DMS53 treated with DMSO at 0.1 percent for 48 hours (cell line): ENCODE measurements around the gene SOX18.

Experiments
- DNase-seq: peaks from one replicate; lab custom pipeline; 2025; ENCODE audit not compliant: unreplicated experiment; lab: John Stamatoyannopoulos, UW

SOX18 gene

DNA sequence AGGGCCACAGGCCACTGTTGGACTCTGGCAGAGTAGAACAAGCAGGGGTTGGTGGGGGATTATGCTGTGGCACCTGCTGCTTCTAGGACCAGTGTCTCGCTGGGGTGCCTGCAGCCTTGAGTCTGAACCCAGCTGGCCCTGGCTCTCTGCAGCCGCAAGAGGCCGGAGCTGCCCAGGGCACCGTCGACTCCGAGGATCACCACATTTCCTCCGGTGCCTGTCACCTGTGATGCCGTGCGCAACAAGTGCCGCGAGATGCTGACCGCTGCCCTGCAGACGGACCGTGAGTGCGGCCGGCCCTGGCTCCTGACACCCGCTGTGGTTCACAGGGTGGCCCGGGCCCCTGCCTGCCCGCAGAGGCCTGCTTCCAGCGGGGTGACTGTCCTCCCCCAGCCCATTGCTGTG is 19.8 kb upstream of the SOX18 start:
- DNase-seq: no peak

DNA sequence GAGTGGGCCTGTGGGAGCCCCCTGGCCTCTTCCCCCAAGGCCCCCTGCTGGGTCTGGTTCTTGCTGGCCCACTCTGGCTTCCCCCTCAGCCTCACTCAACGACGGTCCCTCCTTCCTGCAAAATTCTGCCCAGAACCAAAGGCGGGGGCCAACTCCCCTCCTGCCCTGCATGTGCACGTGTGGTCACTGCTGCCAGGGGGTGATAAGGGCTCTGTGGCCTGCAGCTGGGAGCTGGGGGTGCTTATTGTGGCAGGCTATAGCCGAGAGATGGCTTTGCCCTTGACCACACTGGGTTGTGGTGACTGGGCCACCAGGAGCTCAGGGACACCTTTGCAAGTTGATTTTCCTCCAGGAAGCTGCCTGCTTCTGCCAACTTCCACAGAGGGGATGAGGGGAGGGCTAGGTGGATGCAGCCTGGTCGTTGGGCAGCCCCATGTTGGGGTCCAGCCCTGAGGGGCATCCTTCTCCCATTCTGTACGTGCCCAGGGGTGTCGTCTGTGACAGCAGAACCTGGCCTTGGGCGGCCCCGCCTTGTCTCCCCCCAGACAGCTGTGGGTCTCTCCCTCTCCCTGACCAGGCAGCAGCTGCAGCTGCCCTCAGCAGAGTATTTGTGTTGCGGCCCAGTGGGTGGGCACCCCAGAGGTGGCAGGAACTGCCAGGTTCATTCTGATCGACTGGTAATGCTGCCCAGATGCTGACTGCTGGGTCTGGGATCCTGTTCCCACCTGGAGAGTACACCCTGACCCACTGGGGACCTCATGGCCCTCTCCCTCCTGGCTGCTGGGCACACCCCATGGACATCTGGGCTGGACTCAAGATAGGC is 19.2 kb upstream of the SOX18 start:
- DNase-seq: no peak

DNA sequence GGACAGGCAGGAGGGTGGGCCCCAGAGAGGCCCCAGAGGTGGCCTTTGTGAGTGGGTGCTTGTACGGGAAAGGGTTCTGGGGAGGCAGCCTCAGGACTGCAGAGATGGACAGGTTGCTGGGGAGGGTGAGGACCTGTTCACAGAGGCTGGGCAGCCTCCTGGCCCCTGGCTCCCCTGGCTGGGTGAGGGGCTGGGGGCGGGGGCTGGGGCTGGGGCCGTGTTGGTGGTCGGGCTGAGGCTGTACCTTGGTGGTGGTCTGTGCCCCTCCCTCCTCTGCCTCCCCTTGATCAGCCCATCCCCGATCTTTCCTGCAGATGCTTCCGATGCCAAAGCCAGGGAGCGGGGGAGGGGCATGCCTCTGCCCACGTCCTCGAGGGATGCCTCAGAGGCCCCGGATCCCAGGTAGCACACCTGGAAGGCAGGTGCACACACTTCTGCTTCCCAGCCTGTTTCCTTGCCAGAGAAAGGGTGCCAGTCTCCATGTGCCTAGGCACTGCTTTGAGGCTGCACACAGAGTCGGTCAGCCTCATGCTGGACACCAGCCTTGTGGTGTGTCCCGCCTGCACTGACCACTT is 18.4 kb upstream of the SOX18 start:
- no peak for DNase-seq

DNA sequence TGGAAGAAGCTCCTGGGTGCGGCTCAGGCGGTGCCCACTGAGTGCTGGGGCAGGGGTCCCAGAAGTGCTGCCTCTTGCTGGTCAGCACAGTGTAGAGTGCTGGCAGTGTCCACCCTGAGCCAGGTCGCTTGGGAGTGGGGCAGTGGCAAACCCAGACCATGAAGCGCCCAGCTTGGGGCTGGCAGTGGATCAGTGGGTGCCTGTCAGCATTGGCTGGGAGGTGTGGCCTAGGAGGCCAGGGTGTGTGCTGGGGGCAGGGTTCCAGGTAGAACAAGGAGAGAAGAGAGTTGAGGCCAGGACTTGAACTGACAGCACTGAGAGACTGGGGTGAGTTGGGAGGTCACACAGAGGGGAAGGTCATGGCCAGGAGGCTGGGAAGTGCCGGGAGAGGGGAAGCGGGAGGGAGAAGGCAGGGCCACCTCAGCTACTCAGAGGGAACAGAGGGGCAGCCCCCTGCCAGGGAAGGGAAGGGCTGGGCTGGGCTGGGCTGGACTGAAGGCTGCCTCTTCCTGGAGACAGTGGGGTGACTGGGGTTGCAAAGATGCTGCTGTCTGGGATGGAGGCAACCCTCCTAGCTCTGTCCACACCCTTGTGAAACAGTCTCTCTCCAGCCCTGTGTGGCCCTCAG is 17.7 kb upstream of the SOX18 start:
- no peak for DNase-seq

DNA sequence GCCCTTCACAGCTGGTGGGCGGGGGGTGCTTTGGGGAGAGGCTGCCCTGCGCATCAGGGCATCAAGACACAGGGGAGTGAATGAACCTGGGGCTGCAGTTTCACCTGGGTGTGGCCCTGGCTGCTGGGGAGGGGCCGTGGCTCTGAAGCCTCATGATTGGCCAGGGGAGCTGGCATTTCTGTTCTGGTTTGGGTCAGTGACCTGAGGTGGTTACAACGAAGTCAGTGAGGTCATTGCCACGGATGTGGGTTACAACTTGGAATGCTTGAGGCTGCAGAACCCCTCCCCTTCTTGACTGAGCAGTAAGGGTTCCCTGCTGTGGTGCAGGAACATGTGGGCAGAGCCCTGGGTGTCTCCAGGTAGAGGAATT is 16.5 kb upstream of the SOX18 start:
- no peak for DNase-seq

DNA sequence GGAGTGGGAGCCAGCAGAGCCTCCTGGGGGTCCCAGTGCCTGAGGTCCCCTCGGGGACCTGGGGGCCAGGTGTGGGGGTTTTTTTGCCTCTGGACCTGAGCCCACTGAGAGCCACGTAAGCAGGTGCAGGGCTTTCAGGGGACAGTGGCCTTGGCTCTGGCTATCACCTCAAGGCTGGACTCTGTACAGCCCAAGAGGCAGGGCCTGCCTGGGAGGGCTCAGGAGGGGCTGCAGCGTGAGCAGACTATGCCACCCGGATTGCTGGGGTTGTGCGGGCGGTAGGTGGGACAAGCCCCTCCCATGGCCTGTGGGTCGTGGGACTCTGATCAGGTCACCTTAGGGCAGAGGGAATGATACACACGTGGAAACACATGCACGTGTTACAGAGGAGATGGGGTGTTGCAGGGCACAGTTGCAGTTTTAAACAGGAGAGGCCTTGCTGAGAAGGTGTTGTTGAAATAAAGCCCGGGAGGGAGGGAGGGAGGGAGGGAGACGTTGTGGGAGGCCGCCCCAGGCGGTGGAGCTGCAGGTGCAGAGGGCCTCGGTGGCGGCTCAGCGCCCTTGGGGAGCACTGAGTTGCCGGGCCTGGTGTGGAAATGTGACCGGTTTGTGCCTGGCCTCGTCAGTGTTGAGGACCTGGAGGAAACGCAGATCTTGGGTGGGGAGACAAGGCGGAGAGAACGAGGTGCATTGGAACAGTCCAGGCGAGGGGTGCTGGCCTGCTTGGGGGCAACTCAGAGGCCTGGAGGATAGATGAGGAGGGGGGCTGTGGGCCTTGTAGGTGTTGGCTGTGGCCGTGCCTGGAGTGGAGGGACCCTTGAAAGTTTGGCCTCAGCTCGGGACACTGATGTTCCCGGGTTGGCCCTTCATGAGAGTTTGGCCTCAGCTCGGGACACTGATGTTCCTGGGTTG is 15.9 kb upstream of the SOX18 start:
- no peak for DNase-seq

DNA sequence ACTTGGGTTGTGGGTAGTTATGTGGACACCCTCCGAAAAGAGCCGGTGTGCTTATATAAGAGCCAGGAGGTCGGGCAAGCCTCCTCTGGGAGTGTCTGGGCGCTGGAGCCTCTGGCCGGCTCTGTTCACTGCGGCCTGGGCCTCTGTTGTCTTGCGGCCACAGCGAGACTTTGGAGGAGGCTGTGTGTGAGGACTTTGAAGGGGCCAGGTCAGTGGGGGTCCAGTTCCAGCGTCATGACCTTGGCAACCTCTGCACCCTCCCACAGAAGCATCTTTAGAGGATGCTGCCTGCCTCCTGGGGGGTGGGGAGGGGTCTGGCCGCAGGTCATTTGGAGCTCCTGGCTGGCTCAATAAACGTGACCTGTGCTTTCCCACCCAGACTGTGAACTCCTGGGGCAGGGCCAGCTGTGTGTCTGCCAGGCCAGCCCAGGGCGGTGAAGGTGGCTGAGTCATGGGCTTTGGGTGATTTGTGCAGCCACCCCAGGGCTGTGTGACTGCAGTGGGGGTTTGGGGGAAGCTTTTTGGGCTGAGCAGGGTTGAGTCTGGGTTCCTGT is 14.8 kb upstream of the SOX18 start:
- DNase-seq: no peak

DNA sequence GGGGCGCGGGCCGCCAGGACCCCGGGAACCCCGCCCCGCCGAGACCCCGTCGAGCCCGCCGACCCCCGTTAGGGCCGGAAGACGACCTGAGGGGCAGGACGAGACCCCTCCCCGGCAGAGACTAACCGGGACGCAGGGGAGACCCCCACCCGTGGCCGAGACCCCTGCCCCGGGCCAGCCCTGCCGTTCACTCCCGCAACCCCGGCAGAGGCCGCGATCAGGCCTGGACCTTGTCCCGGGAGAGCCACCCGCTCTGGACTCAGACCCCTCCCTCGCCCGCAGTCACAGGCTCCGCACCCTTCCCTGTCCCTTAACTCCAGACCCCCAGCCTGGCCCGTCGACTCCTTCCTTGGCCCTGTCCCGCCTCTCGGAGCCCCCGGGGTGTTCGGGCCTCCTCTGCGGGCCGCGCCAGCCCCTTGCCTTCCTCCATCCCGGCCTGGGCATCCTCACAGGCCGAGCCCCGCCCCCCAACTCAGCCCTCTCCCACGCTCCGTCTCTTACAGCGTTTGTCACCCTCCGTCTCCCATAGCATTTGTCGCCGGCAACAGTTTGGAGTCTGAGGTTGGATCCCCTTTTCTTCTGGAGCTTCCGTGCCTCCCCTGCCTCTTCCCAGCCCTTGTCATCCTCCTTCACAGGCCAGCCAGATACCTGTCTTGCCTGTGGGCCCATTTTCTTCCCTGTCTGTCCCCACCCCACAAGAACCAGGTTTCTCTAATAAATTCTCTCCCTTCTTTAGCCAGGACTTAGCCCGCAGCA is 14.1 kb upstream of the SOX18 start:
- no peak for DNase-seq

DNA sequence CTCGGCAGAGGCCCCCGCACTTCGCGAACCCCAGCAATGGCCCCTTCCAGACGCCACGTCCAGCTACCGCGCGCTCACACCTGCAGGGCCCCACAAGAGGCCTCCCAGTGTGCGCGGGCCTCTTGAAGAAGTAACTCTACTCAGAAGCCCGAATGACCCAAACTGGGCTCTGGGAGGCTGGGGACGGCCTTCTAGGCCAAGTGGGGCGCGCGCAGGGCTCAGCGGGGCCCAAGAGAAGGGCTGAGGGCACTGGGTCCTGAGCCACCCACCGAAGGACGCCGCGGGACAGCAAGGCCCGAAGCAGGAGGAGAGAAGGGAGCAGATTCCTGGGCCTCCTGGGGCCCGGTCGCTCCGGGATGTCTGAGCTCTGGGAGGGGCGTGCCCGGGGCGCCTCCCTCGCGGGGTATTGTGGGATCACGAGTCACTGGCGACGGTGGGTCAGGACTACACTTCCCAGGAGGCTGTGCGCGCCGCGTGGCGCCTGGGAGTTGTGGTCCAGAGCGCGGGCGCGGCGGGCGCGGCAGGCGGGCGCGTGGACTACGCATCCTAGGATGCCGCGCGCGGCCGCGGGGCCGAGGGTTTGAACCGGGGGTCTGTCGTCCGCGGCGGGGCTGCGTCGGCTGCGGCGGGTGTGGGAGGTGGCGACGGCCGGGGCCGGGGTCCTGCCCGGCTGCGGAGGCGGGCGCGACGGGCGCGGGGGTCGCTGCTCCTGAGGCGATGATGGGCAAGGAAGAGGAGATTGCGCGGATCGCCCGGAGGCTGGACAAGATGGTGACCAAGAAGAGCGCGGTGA is 13.4 kb upstream of the SOX18 start, which contains the start of gene TCEA2:
TCEA2 (plus strand) TSS at position 603 of the 793 bp plus-strand sequence; CDS start at position 718, 115 bp downstream.
- DNase-seq: peak; percentile 82

DNA sequence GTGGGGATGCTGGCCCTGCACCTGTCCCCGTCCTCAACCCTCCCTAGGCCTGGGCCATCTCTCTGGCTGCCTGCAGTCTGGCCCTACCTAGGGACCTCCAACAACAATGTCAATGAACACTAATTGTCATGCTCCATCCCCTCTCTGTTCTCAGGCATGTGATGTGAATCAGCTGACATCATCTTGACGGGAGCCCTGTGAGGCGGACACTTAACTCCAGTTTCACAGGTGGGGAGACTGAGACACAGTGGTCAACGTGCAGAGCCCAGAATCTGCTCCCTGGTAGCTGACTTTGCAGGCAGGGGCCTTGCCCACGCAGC is 12.8 kb upstream of the SOX18 start:
- DNase-seq: no peak

DNA sequence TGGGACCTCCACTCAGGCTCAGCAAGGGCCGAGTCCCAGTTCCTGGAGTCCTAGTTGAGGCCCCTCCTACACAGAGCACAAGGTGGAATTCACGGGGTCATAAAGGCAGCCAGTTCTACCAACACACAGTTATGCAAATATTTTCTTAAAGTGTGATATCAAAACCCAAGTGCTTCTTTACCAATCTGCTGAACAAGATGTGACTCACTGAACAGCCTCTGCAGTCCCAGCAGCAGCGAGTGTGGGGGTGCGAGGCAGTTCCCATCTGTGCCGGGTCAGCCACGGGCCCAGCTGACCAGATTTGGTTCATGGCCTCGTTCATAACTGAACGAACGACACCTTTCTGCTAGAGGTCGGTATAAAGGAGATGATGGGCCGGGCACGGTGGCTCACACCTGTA is 9.1 kb upstream of the SOX18 start:
- no peak for DNase-seq

DNA sequence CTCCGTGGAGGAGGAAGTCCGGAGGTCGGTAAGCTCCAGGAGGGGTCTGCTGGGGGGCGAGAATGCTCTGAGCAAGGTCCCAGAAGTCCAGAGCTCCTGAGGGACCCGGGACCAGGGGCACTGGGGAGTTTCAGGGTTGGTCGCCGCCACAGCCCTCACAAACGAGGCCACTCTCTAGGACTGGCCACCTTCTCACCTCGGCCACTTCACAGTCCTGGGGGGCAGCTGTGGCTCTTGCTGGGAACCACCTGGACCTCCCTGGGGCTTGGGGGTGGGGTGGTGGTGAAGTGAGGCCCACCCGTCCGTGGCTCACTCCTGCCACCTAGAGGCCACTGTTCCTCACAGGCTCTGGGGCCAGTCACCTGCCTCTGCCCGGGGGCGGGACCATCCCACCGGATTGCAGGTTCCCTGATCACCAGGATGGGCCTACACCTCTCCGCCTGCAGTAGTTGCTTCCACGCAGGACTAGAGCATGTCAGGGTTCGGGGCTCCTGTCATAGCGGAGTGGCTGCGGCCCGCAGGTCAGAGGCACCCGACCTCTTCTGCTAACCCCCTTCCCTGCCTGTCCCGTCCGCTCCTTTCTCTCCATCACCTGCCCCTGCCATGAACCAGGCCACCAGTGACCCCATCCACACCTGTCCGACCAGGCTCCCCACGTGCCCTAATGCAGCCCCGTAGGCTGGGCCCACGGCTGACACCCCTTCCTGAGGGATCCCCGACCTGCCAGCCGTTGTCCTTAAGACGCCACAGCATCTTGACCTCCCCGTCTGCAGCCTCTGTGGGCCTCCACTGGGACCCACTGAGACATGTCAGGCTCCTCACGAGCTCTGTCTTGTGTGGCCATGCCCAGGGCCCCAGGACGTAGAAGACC is 8.4 kb upstream of the SOX18 start:
- peak; percentile 58 for DNase-seq

DNA sequence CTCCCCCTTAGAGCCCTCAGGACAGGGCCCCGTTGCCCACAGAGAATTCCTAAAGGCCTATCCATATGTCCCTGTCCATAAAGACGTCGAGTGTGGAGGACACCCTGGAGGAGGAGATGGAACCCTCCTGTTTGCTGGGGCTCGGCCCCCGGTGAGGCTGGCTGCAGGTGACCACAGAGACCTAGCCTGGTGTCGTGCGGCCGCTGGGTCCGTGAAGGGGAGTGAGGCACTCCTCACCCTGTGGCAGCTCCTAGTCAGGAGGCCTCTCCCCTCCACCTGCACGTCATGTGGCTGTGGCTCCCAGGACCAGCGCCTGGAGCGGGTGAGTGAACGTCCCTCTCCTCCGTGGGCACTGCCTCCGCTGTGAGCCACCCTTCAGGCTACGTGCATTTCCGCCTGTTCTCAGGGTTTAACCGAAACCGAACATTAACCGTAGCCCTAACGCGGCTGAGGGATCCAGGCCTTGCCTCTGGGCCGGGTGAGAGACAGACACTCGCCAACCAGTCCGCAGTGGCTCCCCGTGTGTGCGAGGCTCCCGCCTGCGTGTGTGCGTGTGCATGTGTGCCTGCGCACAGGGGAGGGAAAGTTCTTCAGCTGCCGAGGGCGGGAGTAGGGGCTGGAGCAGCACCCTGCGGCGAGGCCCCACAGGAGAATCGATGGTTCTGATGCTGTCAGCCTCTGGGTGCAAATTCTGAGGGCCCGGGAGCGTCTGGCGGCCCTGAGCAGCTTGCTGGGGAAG is 7.6 kb upstream of the SOX18 start:
- DNase-seq: no peak

DNA sequence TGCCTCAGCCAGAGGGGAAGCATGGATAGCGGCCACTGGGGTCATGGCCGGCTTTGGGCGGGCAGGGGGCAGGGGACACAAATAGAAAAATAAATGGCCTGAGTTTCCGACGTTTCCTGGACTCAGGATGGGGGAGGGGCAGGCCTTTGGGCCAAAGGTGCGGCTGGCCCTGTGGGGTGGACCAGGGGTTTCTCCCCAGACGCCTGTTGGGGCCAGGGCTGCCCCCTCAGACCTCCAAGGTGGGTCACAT is 7.1 kb upstream of the SOX18 start:
- no peak for DNase-seq

DNA sequence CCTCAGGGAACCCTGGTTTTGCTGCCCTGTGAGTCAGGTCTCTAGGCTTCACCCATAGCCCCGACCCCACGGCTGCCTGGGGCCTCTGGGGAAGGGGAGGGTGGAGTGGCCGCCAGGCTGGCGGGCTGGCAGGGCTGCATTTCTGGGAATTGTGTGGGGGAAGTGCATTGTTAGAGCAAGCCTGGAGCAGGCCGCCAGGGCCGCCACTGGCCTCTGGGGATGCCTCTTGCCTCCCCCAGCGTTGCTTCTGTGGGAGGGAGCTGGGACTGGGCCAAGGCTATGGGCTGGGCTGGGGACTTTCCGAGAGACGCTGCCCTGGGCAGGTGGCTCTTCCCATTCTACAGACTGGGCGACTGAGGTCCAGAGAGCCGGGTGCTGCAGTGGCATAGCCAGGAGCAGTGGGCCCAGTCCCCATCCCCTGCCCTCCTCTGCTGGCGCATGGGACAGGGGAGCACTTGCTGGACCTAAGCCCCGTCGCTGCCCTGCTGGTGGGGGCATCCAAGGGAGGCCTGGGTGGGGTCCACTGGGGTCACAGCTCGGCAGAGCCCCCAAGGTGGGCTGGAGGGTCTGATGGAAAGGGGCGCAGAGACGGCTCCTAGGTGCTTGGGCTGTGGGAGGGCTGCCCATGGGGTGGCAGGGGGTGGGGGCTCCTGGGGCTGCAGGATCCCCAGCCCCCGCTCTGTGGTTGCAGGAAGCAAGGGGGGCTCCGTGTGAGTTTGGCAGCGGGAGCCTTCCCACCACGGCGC is 6.6 kb upstream of the SOX18 start:
- no peak for DNase-seq

DNA sequence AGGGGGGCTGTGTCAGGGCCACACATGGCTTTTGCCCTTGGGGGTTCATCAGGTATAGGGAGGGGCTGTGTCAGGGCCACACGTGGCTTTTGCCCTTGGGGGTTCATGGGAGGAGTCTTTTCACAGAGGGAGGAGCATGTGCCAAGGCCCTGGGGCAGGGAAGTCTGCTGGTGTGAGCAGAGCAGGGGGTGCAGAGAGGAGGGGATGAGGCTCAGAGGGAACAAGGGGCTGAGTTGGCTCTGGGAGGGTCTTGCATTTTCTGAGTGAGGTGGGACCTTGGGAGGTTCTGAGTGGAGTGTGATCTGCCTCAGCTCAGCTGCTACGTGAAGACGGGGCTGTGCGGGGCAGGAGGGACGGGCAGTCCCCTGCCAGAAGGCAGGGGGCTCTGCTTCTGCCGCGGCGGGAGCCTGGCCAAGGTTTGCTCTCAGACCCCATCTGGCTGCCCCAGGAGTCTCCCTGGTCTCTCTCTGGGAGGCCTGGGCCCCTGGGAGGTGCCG is 6.0 kb upstream of the SOX18 start:
- no peak for DNase-seq

DNA sequence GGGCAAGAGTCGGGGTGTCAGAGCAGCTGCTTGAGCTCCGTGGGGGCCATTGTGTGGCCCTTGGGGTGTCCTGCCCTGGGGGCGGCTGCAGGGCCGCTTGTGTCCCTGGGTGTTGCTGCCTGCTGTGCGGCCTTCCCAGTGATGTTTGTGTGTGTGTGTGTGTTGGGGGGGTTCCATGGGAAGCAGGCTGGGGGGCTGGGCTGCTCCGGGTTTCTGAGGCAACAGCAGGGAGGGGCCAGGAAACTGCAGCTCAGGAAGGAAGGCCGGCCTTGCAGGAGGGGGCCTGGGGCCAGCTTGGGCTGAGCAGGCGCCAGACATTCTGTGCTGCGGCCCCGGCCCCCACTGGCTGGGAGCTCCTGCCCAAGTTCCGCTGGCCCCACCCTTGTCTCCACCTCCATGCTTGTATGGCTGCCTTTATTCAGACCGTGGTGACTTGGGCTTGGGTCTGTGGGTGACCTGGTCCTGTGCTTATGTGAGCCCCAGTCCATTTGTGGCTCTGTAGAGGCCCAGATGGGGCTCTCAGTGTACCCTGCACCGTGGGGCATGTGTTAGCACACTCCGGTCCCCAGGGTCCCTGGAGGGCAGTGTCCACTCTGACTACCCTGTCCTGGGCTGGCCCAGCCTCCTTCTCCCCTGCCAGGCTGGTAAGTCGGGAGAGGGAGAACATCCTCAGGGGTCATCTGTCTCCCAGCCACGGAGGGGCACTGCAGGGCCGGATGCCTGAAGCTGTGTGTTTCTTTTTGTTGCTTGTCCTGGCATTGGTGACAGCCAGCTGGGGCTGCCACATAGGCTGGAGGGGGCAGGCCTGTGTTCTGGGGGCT is 4.6 kb upstream of the SOX18 start:
- DNase-seq: no peak
